Measurements from ENCODE around the gene JPT2. TPM values are rescaled to one million over a fixed set of nuclear protein-coding genes. Genes with fewer than 3 reads are reported as not detected.

JPT2 gene
- total RNA-seq, 1 experiment from 2014 or later = 131 TPM

DNA sequence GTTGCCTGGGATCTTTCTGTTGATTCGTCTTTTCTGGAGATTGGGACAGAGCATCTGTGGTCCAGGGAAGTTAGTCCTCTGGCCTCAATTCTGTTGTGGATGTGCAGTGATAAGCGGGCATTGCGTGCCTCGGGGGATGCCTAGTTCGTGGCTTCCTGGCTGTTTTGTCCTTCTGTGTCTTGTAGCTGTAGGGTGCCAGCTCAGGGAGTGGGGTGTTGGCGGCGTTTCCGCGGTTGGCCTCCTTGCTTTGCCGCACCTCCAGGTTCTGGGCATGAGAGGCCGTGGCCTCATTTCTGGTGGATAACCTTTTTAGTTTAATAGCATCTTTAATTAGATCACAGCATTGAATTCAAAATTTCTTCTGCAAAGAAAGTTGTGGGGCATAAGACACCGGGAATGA, 1.4 kb upstream of the JPT2 start:
- peak overlapping the region; percentile 19 for H3K4me3 Mint-ChIP-seq (ENCODE audit: unreplicated experiment)
- peaks cover 54% of the 10 kb centered on the region for H3K36me3 Mint-ChIP-seq (ENCODE audit: insufficient read depth, unreplicated experiment)
- no peak for DNase-seq (ENCODE audit: unreplicated experiment)
- ChIA-PET POLR2A (interaction anchor here (0.8 to 3.4 kb wide), 6 partner anchors 12 to 95 kb away, joined by 3 to 32 read pairs (median 5); partner anchors contain the start of genes CRAMP1, EME2, IFT140 and MAPK8IP3), CTCF (interaction anchor here (1.6 to 2.5 kb wide), 2 partner anchors 13 to 29 kb away, joined by 12 to 15 read pairs; partner anchors contain the start of gene MAPK8IP3)
- TF ChIP-seq, protein P1, sequence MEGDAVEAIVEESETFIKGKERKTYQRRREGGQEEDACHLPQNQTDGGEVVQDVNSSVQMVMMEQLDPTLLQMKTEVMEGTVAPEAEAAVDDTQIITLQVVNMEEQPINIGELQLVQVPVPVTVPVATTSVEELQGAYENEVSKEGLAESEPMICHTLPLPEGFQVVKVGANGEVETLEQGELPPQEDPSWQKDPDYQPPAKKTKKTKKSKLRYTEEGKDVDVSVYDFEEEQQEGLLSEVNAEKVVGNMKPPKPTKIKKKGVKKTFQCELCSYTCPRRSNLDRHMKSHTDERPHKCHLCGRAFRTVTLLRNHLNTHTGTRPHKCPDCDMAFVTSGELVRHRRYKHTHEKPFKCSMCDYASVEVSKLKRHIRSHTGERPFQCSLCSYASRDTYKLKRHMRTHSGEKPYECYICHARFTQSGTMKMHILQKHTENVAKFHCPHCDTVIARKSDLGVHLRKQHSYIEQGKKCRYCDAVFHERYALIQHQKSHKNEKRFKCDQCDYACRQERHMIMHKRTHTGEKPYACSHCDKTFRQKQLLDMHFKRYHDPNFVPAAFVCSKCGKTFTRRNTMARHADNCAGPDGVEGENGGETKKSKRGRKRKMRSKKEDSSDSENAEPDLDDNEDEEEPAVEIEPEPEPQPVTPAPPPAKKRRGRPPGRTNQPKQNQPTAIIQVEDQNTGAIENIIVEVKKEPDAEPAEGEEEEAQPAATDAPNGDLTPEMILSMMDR (IDR thresholded peaks at IDR 0.05; ENCODE audit: unreplicated experiment) = no peak
- no peak overlapping the region for H3K27ac Mint-ChIP-seq (ENCODE audit: low read depth, unreplicated experiment)
- no peaks in the 10 kb centered on the region for H3K9me3 Mint-ChIP-seq (ENCODE audit: unreplicated experiment)
- intact Hi-C loops (cut with micrococcal nuclease) = loop anchor here (5.0 kb wide), 1 partner anchor 64 kb away; the partner anchor contains the start of genes CRAMP1 and IFT140
- no peaks in the 10 kb centered on the region for H3K27me3 Mint-ChIP-seq (ENCODE audit: insufficient read depth, unreplicated experiment)
- peaks cover 26% of the 10 kb centered on the region for H3K4me1 Mint-ChIP-seq (ENCODE audit: insufficient read depth, unreplicated experiment)
- BruUV-seq (replicated peaks) = no TSS peak

DNA sequence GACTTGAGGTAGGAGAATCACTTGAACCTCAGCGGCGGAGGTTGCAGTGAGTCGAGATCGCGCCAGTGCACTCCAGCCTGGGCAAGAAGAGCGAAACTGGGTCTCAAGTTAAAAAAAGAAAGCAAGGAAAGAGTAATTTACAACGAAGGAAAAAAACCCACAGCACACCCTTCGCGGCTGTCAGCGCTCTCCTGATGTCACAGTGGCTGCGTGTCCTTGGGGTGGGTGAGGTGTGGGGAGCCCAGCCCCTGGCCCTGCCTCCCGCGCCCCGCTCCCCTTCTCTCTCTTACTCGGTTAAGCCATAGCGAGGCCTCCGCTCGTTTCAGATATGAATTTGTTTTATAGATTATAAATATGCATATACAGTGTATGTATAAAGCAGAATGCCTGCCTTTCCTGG, 740 bp upstream of the JPT2 start:
- ChIA-PET CTCF (interaction anchor here (1.6 to 2.5 kb wide), 3 partner anchors 12 to 47 kb away, joined by 12 to 15 read pairs (median 14); partner anchors contain the start of gene MAPK8IP3), POLR2A (interaction anchor here (0.6 to 3.4 kb wide), 23 partner anchors 13 to 1075 kb away, joined by 3 to 80 read pairs (median 5); partner anchors contain the start of genes CRAMP1, EME2, IFT140 and MAPK8IP3)
- intact Hi-C loops (cut with micrococcal nuclease) = loop anchor here (5.0 kb wide), 1 partner anchor 65 kb away; the partner anchor contains the start of genes CRAMP1 and IFT140
- no peaks in the 10 kb centered on the region for H3K27me3 Mint-ChIP-seq (ENCODE audit: insufficient read depth, unreplicated experiment)
- no TSS peak for BruUV-seq (replicated peaks)
- H3K9me3 Mint-ChIP-seq (ENCODE audit: unreplicated experiment) = no peaks in the 10 kb centered on the region
- H3K4me1 Mint-ChIP-seq (ENCODE audit: insufficient read depth, unreplicated experiment) = peaks cover 26% of the 10 kb centered on the region
- TF ChIP-seq, protein P1 (IDR thresholded peaks at IDR 0.05; ENCODE audit: unreplicated experiment) = no peak
- peaks cover 52% of the 10 kb centered on the region for H3K36me3 Mint-ChIP-seq (ENCODE audit: insufficient read depth, unreplicated experiment)
- peak overlapping the region; percentile 15 for H3K4me3 Mint-ChIP-seq (ENCODE audit: unreplicated experiment)
- H3K27ac Mint-ChIP-seq (ENCODE audit: low read depth, unreplicated experiment) = no peak overlapping the region
- no peak for DNase-seq (ENCODE audit: unreplicated experiment)

DNA sequence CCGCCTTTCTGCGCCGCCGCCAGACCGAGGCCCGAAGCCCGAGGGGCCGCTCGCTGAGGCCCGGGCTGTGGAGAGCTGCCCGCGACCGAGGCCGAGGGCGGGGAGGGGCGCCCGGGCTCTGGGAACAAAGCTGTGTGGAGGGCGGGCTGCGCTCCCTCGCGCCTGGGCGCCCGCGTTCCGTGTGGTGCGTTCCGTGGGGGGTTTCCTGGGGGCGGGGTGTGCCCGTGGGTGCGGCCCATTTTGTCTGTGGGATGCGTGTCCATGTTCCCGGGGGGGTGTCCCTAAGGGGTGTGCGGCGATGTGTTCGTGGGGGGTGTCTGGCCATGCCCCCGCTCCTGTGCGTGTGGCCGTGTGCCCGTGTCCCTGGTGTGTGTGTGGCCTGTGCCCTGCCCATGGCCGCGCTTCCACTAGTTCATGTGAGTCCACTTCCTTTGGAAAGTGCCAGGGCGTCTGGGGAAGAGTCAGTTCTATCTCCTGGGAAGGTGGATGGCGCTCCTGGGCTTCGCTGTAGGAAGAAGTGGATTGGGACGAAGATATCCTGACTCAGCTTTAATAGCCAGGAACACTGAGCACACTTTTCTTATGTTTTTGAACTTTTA, 520 bp downstream of the JPT2 start:
- ChIA-PET CTCF (interaction anchor here (0.6 to 2.5 kb wide), 6 partner anchors 11 to 321 kb away, joined by 3 to 15 read pairs (median 8); partner anchors contain the start of gene MAPK8IP3), POLR2A (interaction anchor here (0.6 to 3.4 kb wide), 27 partner anchors 11 to 1604 kb away, joined by 3 to 80 read pairs (median 5); partner anchors contain the start of genes CRAMP1, EME2, IFT140 and MAPK8IP3)
- H3K4me3 Mint-ChIP-seq (ENCODE audit: unreplicated experiment) = peak overlapping the region; percentile 94
- peak overlapping the region; percentile 80 for H3K27ac Mint-ChIP-seq (ENCODE audit: low read depth, unreplicated experiment)
- DNase-seq (ENCODE audit: unreplicated experiment) = peak; percentile 65
- TF ChIP-seq, protein P1 (IDR thresholded peaks at IDR 0.05; ENCODE audit: unreplicated experiment) = no peak
- intact Hi-C loops (cut with micrococcal nuclease) = loop anchor here (1.0 to 5.0 kb wide), 4 partner anchors 13 to 66 kb away; partner anchors contain the start of genes CRAMP1 and IFT140
- no peaks in the 10 kb centered on the region for H3K27me3 Mint-ChIP-seq (ENCODE audit: insufficient read depth, unreplicated experiment)
- H3K9me3 Mint-ChIP-seq (ENCODE audit: unreplicated experiment) = no peaks in the 10 kb centered on the region
- H3K4me1 Mint-ChIP-seq (ENCODE audit: insufficient read depth, unreplicated experiment) = peaks cover 26% of the 10 kb centered on the region
- H3K36me3 Mint-ChIP-seq (ENCODE audit: insufficient read depth, unreplicated experiment) = peaks cover 49% of the 10 kb centered on the region
- TSS peak; percentile 47 for BruUV-seq (replicated peaks)

DNA sequence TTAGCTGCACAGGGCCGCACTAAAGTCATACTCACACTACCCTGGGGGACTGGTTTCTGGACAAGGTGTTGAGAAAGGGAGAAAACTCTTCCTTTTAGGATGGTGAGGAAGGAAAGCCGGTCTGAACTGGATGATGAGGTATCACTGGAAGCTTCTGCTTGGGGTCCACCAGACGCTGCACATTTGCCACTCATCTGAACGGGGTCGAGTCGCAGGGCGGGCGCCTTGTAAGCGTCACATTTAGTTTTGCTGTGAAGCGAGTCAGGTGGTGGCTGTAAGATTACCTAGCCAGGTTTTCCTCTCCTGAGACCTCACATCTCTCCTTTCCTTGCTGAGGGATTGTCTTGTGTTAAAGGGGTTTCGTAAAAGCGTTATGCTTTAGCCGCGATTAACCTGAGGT, 2.3 kb downstream of the JPT2 start:
- intact Hi-C loops (cut with micrococcal nuclease) = no loop called here
- peaks cover 58% of the 10 kb centered on the region for H3K36me3 Mint-ChIP-seq (ENCODE audit: insufficient read depth, unreplicated experiment)
- BruUV-seq (replicated peaks) = no TSS peak
- no peak overlapping the region for H3K4me3 Mint-ChIP-seq (ENCODE audit: unreplicated experiment)
- ChIA-PET POLR2A (interaction anchor here (0.9 to 1.8 kb wide), 4 partner anchors 10 to 25 kb away, joined by 3 to 10 read pairs (median 4); partner anchors contain the start of gene MAPK8IP3), CTCF (interaction anchor here (0.6 to 1.1 kb wide), 3 partner anchors 26 to 43 kb away, joined by 3 to 4 read pairs (median 3); partner anchors contain the start of gene MAPK8IP3)
- H3K27ac Mint-ChIP-seq (ENCODE audit: low read depth, unreplicated experiment) = no peak overlapping the region
- H3K27me3 Mint-ChIP-seq (ENCODE audit: insufficient read depth, unreplicated experiment) = no peaks in the 10 kb centered on the region
- H3K4me1 Mint-ChIP-seq (ENCODE audit: insufficient read depth, unreplicated experiment) = peaks cover 14% of the 10 kb centered on the region
- DNase-seq (ENCODE audit: unreplicated experiment) = no peak
- TF ChIP-seq, protein P1 (IDR thresholded peaks at IDR 0.05; ENCODE audit: unreplicated experiment) = no peak
- no peaks in the 10 kb centered on the region for H3K9me3 Mint-ChIP-seq (ENCODE audit: unreplicated experiment)
